ENCODE data around the gene RNASEH1. TPM values are rescaled to one million over a fixed set of nuclear protein-coding genes. Genes with fewer than 3 reads are reported as not detected.

The RNASEH1 gene
- total and polyA plus RNA-seq, 10 of the 15 experiments (the other 5 are each of a cell fraction or from before 2014, with no cell fraction given), result 18.2 to 68.5 (median 28.2) TPM

DNA sequence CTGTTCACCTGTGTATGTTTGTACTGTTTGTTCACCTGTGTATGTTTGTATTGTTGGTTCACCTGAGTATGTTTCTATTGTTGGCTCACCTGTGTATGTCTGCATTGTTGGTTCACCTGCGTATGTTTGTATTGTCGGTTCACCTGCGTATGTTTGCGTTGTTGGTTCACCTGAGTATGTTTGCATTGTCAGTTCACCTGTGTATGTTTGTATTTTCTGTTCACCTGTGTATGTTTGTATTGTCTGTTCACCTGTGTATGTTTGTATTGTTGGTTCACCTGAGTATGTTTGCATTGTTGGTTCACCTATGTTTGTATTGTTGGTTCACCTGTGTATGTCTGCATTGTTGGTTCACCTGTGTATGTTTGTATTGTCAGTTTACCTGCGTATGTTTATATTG is 53.4 kb downstream of the RNASEH1 start (continued):
- TF ChIP-seq, protein P1, sequence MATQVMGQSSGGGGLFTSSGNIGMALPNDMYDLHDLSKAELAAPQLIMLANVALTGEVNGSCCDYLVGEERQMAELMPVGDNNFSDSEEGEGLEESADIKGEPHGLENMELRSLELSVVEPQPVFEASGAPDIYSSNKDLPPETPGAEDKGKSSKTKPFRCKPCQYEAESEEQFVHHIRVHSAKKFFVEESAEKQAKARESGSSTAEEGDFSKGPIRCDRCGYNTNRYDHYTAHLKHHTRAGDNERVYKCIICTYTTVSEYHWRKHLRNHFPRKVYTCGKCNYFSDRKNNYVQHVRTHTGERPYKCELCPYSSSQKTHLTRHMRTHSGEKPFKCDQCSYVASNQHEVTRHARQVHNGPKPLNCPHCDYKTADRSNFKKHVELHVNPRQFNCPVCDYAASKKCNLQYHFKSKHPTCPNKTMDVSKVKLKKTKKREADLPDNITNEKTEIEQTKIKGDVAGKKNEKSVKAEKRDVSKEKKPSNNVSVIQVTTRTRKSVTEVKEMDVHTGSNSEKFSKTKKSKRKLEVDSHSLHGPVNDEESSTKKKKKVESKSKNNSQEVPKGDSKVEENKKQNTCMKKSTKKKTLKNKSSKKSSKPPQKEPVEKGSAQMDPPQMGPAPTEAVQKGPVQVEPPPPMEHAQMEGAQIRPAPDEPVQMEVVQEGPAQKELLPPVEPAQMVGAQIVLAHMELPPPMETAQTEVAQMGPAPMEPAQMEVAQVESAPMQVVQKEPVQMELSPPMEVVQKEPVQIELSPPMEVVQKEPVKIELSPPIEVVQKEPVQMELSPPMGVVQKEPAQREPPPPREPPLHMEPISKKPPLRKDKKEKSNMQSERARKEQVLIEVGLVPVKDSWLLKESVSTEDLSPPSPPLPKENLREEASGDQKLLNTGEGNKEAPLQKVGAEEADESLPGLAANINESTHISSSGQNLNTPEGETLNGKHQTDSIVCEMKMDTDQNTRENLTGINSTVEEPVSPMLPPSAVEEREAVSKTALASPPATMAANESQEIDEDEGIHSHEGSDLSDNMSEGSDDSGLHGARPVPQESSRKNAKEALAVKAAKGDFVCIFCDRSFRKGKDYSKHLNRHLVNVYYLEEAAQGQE (IDR thresholded peaks at IDR 0.05; ENCODE audit: low read depth, low read length), result no peak
- TF ChIP-seq SIN3A (IDR thresholded peaks at IDR 0.05; ENCODE audit: low read depth, low read length), result no peak
- no peak for TF ChIP-seq IRF4 (IDR thresholded peaks at IDR 0.05; ENCODE audit: low read depth, low read length)
- TF ChIP-seq HDAC2 (IDR thresholded peaks at IDR 0.05), result no peak
- TF ChIP-seq, protein P2, sequence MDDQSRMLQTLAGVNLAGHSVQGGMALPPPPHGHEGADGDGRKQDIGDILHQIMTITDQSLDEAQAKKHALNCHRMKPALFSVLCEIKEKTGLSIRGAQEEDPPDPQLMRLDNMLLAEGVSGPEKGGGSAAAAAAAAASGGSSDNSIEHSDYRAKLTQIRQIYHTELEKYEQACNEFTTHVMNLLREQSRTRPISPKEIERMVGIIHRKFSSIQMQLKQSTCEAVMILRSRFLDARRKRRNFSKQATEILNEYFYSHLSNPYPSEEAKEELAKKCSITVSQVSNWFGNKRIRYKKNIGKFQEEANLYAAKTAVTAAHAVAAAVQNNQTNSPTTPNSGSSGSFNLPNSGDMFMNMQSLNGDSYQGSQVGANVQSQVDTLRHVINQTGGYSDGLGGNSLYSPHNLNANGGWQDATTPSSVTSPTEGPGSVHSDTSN (IDR thresholded peaks at IDR 0.05; ENCODE audit: insufficient replicate concordance, low read depth, low read length), result no peak

- no peaks in the 10 kb centered on the region for H3K79me2 ChIP-seq (ENCODE audit: control insufficient read depth, insufficient read depth, low read length)
- H3K9me3 ChIP-seq (replicated peaks; ENCODE audit: control insufficient read depth, insufficient read depth, low read length), result no peaks in the 10 kb centered on the region
- H3K4me2 ChIP-seq (ENCODE audit: control insufficient read depth, insufficient read depth), result no peak overlapping the region
- ChIA-PET POLR2A (no interaction called here), SMC1A (ENCODE audit: uncharacterized antibody, unreplicated experiment) (no interaction called here), CTCF (no interaction called here), RAD21 (ENCODE audit: unreplicated experiment) (no interaction called here)
- in situ Hi-C loops (cut with MboI), result no loop called here
- H2AFZ ChIP-seq (ENCODE audit: control insufficient read depth, low read depth, low read length), result no peak overlapping the region
- no peaks in the 10 kb centered on the region for H3K4me1 ChIP-seq (ENCODE audit: control insufficient read depth, insufficient read depth, low read length)
- no peak overlapping the region for H3K4me3 ChIP-seq
- H3K27ac ChIP-seq (ENCODE audit: control insufficient read depth, insufficient read depth), result no peak overlapping the region
- no peaks in the 10 kb centered on the region for H4K20me1 ChIP-seq (ENCODE audit: control insufficient read depth, insufficient read depth)
- BruUV-seq (replicated peaks), result no TSS peak
- ATAC-seq, result no peak
- 80% methylated on average over 13 of the region's 13 CpGs for WGBS (ENCODE audit: insufficient coverage, insufficient replicate concordance, low lambda C conversion rate, missing lambda C conversion rate)
- intact Hi-C loops (cut with micrococcal nuclease; ENCODE audit: unreplicated experiment), result no loop called here
- FAIRE-seq, result no peak
- no peaks in the 10 kb centered on the region for H3K27me3 ChIP-seq (replicated peaks in 1 of 2; ENCODE audit: control insufficient read depth in 2 of 2, insufficient read depth in 2 of 2, low read length in 1 of 2)
- DNase-seq (ENCODE audit: low read depth, low spot score), result no peak
- H3K36me3 ChIP-seq (ENCODE audit: control insufficient read depth in 2 of 2, insufficient read depth in 2 of 2, low read length in 1 of 2), result peaks cover 0 to 3% of the 10 kb centered on the region in 2 experiments; a peak in 3 of 4 replicates
- H3K9ac ChIP-seq (ENCODE audit: control insufficient read depth, insufficient read depth, low read length), result no peak overlapping the region
- no peak for TF ChIP-seq FOXK2 (IDR thresholded peaks at IDR 0.05)
- no peak for TF ChIP-seq RELB (IDR thresholded peaks at IDR 0.05; ENCODE audit: low read depth)
- TF ChIP-seq, protein P3, sequence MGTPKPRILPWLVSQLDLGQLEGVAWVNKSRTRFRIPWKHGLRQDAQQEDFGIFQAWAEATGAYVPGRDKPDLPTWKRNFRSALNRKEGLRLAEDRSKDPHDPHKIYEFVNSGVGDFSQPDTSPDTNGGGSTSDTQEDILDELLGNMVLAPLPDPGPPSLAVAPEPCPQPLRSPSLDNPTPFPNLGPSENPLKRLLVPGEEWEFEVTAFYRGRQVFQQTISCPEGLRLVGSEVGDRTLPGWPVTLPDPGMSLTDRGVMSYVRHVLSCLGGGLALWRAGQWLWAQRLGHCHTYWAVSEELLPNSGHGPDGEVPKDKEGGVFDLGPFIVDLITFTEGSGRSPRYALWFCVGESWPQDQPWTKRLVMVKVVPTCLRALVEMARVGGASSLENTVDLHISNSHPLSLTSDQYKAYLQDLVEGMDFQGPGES (IDR thresholded peaks at IDR 0.05), result no peak
- no peak for TF ChIP-seq STAT1 (conservative IDR thresholded peaks at IDR 0.05)
- no peak for TF ChIP-seq RFX5 (IDR thresholded peaks at IDR 0.05; ENCODE audit: low read depth, low read length)
- TF ChIP-seq MLLT1 (IDR thresholded peaks at IDR 0.05), result no peak
These were observed 54.6 kb downstream of the RNASEH1 start for GRCh38 chr2:3503483-3503882.
